HFFc6 (cell line): ENCODE data around the gene ATP6V1G1. TPM values are rescaled to one million over a fixed set of nuclear protein-coding genes. Genes with fewer than 3 reads are reported as not detected.

Experiments
- DNase-seq: peaks from one replicate; pipeline ENCODE4 v3.0.0-alpha.2; 2018
- H3K27ac Mint-ChIP-seq: 2 replicates; pipeline ENCODE4 v1.8.0; 2020; ENCODE audit warnings: mild to moderate bottlenecking, mixed read lengths
- H3K27me3 Mint-ChIP-seq: 2 replicates; pipeline ENCODE4 v1.8.0; 2021; ENCODE audit warnings: mild to moderate bottlenecking, moderate library complexity, mixed read lengths; ENCODE audit not compliant: insufficient read depth
- H3K36me3 Mint-ChIP-seq: 2 replicates; pipeline ENCODE4 v1.8.0; 2021; ENCODE audit warnings: low read depth, mixed read lengths
- H3K4me1 Mint-ChIP-seq: 2 replicates; pipeline ENCODE4 v1.8.0; 2020; ENCODE audit warnings: low read depth, mixed read lengths
- H3K4me3 Mint-ChIP-seq: 2 replicates; pipeline ENCODE4 v1.8.0; 2020; ENCODE audit warnings: mild to moderate bottlenecking, moderate library complexity, mixed read lengths
- H3K9me3 Mint-ChIP-seq: 2 replicates; pipeline ENCODE4 v1.8.0; 2020; ENCODE audit warnings: mild to moderate bottlenecking, mixed read lengths
- total RNA-seq, 6 experiments: library from RNA; stranded (reverse); fragmentation: NEBNext Ultra II Directional; extraction: Animal tissue kit (Norgen Biotek cat#: 25700); gene quantifications; 2 replicates in 1 of 6; 3 replicates in 5 of 6; pipeline ENCODE4 v1.2.3, GENCODE V29; 2021
- TF ChIP-seq, protein P1 (sequence below): fragments of 200-600 bp; sonication (generic); IDR thresholded peaks from 2 replicates; pipeline ENCODE4 v1.5.0; 2021; ENCODE audit warnings: antibody characterized with exemption, mild to moderate bottlenecking

The ATP6V1G1 gene
- total RNA-seq, 6 experiments from 2014 or later: 74.2 to 104 (median 86.5) TPM

GRCh38 chr9:114643896-114644295 lies 56.3 kb downstream of the ATP6V1G1 start:
- H3K4me1 Mint-ChIP-seq: peaks cover 7% of the 10 kb centered on the region
- no peak overlapping the region for H3K27ac Mint-ChIP-seq
- DNase-seq: no peak
- H3K36me3 Mint-ChIP-seq: 0 out of 2 replicates have a peak, but pooled peaks cover 10% of the 10 kb centered on the region
- TF ChIP-seq, protein P1, sequence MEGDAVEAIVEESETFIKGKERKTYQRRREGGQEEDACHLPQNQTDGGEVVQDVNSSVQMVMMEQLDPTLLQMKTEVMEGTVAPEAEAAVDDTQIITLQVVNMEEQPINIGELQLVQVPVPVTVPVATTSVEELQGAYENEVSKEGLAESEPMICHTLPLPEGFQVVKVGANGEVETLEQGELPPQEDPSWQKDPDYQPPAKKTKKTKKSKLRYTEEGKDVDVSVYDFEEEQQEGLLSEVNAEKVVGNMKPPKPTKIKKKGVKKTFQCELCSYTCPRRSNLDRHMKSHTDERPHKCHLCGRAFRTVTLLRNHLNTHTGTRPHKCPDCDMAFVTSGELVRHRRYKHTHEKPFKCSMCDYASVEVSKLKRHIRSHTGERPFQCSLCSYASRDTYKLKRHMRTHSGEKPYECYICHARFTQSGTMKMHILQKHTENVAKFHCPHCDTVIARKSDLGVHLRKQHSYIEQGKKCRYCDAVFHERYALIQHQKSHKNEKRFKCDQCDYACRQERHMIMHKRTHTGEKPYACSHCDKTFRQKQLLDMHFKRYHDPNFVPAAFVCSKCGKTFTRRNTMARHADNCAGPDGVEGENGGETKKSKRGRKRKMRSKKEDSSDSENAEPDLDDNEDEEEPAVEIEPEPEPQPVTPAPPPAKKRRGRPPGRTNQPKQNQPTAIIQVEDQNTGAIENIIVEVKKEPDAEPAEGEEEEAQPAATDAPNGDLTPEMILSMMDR: no peak
- no peaks in the 10 kb centered on the region for H3K9me3 Mint-ChIP-seq
- no peaks in the 10 kb centered on the region for H3K27me3 Mint-ChIP-seq
- H3K4me3 Mint-ChIP-seq: no peak overlapping the region

Other genes starting within 250 kb of the ATP6V1G1 start
- gene AKNA, start 199.8 kb upstream of the ATP6V1G1 start, total RNA-seq: 10 to 100 TPM in 4 of 6 experiments, 1 to 10 TPM in 2; 9.3 to 13.1 (median 11.5) TPM
- gene WHRN, start 82.3 kb upstream of the ATP6V1G1 start, total RNA-seq: 1 to 10 TPM; 3.0 to 4.8 (median 3.6) TPM
- gene TMEM268, start 23.5 kb downstream of the ATP6V1G1 start, total RNA-seq: 1 to 10 TPM; 5.1 to 7.5 (median 5.6) TPM
- gene TEX53, start 70.0 kb downstream of the ATP6V1G1 start, total RNA-seq: not detected
- not detected for gene TEX48, start 94.4 kb downstream of the ATP6V1G1 start, total RNA-seq
- gene TNFSF15, start 218.3 kb downstream of the ATP6V1G1 start, total RNA-seq: under 1 TPM in 5 of 6 experiments, not detected in 1; 0.02 to 0.21 (median 0.05) TPM